Panc1 (cell line): ENCODE measurements around the gene ACSM6.

Experiments used
- CTCF ChIP-seq: fragments of 450-650 bp; IDR thresholded peaks from 2 replicates; pipeline ENCODE4 v1.5.1; 2017; ENCODE audit warnings: mild to moderate bottlenecking
- SIN3A ChIP-seq: IDR thresholded peaks from 2 replicates; pipeline ENCODE4 v1.6.1; 2012; ENCODE audit warnings: low read depth, mild to moderate bottlenecking, low read length, moderate library complexity, borderline replicate concordance; ENCODE audit not compliant: insufficient read depth

- TF ChIP-seq CTCF: no peak
- no peak for TF ChIP-seq SIN3A
Measured at GRCh38 chr10:95178266-95178665, 15.8 kb upstream of the ACSM6 start.
